Renal pelvis (tissue), 4 donors: Measurements from ENCODE around the gene ARRDC3. TPM values are rescaled to one million over a fixed set of nuclear protein-coding genes. Genes with fewer than 3 reads are reported as not detected.
"Not testable (repeated sequence)": the region's sequence is repeated elsewhere in the genome, so short reads cannot be mapped to it uniquely, and the experiment has no call there.

ENCODE experiments used
- DNase-seq: peaks from one replicate; pipeline ENCODE4 v3.0.0-alpha.2; 2013
- polyA plus RNA-seq, 3 donors: library from polyadenylated mRNA; unstranded; fragments of 120-200 nt; gene quantifications; one replicate each; pipeline ENCODE4 v1.2.1, GENCODE V29; 2013; ENCODE audit not compliant: insufficient read length in 3 of 3

Gene ARRDC3
- polyA plus RNA-seq, 3 donors = 115 to 146 (median 140) TPM

DNA sequence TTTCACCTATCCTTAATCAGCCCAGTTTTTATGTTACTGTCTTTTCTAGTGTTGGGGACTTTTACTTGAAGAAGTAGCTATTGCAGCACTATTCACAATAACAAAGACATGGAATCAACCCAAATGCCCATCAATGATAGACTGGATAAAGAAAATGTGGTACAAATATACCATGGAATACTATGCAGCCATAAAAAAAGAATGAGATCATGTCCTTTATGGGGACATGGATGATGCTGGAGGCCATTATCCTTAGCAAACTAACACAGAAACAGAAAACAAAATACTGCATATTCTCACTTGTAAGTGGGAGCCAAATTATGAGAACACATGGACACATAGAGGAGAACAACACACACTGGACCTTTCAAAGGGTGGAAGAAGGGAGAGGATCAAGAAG is 6.4 kb upstream of the ARRDC3 start:
- not testable (repeated sequence) for DNase-seq

DNA sequence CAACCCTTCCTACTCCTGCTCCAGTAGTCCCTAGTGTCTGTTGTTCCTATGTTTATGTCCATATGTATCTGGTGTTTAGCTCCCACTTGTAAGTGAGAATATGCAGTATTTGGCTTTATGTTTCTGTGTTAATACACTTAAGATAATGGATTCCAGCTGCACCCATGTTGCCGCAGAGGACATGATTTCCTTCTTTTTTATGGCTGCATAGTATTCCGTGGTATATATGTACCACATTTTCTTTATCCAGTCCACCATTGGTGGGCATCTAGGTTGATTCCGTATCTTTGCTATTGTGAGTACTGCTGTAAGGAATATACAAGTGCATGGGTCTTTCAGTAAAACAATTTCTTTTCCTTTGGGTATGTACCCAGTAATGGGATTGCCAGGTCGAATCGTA is 5.2 kb upstream of the ARRDC3 start:
- DNase-seq = no peak

DNA sequence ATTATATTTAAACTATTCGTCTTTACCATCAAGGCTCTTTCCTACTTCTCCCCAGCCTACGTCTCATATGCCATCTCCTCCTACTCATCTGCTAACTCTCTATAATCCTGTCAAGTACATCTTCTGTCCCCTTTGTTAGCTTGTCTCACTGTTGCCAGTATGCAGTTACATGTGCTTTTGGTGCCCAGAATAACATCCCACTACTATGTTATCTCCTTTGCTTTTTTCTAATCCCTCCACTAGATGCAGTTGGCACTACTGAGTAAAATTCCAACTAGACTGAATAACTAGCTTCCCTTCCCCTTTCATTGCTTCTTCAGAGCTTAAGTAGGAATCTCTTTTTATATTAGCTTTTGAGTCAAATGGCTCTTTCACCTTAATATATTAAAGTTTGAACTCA is 3.0 kb upstream of the ARRDC3 start:
- DNase-seq = no peak

DNA sequence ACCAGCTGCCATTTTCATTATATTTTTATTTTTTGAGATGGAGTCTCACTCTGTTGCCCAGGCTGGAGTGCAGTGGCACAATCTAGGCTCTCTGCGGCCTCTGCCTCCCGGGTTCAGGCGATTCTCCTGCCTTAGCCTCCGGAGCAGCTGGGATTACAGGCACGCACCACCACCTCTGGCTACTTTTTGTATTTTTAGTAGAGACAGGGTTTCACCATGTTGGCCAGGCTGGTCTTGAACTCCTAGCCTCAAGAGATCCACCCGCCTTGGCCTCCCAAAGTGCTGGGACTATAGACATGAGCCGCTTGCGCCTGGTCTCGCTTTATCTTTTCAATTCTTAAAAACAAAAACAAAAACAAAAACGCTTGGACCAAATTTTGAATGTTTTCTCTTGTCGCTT is 2.5 kb upstream of the ARRDC3 start:
- DNase-seq = not testable (repeated sequence)

GRCh38 chr5:91384671-91385430 is 1.7 kb upstream of the ARRDC3 start:
- peak; percentile 90 for DNase-seq

GRCh38 chr5:91383956-91384300 is 811 bp upstream of the ARRDC3 start:
- peak; percentile 31 for DNase-seq

- DNase-seq = peak; percentile 52
Observed at GRCh38 chr5:91382530-91383026, 539 bp downstream of the ARRDC3 start.

DNA sequence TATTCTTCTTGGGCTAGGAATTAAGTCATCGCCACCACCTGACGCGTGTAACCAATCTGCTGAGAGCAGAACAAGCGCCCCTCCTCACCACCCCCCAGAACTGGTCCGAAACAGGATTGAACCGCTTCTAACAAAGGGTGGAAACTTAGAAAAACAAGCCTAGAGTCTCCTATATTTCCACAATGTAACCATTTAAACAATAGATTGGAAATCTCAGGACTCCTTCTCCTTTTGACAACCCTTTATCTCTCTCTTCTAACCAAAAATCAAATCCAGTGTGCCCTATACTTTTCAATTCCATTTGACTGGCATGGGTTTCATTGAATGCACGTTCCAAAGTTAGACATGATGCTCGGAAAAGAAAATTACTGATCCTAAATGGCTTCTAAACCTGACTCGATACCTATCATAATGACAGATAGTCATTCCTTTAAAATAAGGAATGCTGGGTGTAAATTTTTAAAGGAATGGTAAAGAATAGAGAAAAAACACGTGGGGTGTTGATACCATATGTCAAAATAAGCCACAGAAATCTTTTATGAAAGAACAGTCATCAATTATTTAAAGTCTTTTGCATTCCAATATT is 1.2 kb downstream of the ARRDC3 start:
- peak; percentile 94 for DNase-seq

- DNase-seq = no peak
Observed at GRCh38 chr5:91381239-91381773, 1.8 kb downstream of the ARRDC3 start.

GRCh38 chr5:91380491-91381238 is 2.5 kb downstream of the ARRDC3 start:
- peak; percentile 98 for DNase-seq

DNA sequence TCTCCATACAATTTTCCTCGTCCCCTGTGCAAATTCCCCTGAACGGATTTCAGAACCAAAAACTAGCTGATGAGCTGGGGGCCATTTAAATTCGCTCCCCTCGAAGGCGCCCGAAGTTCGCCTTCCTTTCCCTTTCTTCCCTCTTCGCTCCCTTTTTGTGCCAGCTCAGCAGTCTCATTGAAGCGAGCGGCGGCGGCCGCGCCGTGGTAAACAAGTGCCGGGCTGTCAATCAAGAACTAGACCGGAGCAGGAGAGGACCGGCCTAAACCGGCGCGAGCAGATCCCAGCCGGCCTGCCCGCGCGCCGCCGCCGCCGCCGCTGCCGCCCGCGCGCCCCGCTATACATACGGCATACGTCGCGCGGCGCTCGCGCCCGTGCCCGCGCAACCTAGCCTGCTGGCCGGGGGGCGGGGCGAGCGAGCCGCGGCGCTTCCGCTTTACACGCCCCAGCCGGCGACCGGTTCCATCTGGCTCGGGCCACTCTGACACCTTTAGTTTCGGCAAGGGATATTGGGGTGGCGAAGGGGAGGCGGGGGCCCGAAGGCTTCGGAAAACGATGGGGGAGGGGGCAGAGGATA is 3.1 kb downstream of the ARRDC3 start:
- DNase-seq = peak; percentile 93

DNA sequence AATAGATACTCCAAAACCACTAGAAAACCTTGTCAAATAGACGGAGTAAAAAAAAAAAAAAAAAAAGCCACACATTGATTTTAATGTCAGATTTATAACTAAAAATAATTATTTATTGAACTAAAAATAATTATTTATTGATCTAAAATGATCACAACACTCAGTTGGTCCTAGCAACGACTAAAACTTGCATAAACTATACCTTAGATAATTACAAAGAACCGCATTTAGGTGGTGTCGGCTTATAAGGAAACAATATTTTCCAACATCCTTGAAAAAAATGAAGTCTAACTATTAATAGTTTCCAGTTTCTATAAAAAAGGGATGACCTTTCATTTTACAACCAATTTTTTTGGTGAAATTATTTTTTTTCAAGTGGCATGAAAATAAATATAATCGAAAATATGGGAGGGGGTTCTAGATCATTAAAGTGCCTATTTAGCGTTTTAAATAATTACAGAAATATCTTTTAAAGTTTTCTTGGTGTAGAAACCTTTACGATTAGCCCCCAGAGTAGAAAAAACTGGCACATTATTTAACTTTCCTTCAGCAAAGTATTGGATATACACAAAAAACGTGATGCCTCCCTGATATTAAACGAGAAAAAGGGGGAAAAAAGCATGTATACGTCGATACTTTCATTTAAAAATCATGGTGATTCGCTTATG is 3.7 kb downstream of the ARRDC3 start:
- peak; percentile 16 for DNase-seq

DNA sequence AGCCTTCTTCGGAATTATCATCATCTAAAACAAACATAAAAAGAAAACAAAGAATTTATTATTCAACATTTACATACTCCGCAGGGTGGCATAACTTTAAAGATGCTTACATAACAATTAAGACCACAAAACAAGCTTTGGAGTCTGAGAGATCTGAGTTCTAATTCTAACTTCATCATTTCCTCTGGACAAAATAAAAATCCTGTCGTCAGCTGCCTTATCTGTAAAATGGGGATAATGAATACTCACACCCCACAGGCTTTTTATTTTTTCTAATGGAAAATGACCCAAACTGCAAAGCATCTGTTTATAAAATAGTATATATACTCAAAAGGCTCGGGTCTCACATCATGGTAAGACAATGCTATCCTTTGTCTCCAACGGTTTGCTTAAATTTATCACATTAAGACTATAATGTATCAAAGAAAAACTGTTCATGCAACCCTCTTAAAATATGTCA is 4.3 kb downstream of the ARRDC3 start:
- peak; percentile 12 for DNase-seq

GRCh38 chr5:91374893-91375520 is 8.1 kb downstream of the ARRDC3 start:
- DNase-seq = no peak

DNA sequence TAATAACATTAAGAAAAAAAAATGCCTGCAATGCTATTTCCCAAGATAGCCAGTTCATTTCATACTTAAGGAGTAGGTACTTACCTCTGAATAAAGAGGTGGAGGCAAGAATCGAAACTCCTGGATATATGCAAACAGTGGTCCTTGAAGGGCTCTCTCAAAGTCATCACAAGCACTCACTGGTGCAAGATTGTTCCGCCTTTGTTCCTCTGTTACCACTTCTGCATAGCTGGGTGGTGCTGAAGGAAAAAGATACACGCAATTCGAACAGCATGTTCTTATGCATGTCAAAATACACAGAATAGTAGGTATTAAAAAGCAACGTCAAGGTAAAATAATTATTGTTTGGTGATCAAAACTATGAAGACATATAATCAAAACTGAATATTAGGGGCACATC is 9.5 kb downstream of the ARRDC3 start:
- DNase-seq = no peak

DNA sequence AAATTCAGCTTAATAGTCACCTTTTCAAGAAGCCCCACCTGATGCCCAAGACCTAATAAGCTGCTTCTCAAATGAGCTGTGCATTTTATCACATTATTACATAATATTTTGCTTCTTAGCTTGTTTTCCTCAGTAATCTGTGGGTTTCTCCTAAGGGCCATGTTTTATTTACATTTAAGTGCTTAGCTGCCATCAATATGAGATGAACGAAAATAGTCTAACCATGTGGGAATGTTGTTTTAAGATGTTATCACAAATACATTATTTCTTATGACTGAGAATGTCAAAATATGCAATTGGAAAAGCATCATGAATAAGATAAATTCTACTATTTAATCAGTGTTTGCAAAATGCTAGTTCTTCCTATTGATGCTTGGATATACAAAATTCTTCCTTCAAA is 10.1 kb downstream of the ARRDC3 start:
- no peak for DNase-seq

DNA sequence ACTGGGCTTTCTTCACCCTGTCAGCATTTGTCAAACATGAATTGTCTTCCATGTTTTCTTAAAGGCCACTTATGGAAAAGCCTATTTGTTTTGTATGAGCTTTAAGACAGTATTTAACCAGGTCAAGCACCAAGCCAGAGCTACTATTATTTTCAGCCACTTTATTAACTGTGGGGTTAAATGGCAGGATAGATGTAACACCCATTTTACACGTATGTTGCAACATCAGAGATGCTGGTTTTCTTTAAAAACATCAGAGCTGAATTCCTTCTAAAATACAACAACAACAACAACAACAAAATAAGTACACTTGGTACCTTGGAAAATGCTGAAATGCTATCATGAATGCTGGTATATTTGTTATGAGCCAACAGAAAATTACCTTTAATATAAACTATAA is 13.6 kb downstream of the ARRDC3 start:
- DNase-seq = no peak

DNA sequence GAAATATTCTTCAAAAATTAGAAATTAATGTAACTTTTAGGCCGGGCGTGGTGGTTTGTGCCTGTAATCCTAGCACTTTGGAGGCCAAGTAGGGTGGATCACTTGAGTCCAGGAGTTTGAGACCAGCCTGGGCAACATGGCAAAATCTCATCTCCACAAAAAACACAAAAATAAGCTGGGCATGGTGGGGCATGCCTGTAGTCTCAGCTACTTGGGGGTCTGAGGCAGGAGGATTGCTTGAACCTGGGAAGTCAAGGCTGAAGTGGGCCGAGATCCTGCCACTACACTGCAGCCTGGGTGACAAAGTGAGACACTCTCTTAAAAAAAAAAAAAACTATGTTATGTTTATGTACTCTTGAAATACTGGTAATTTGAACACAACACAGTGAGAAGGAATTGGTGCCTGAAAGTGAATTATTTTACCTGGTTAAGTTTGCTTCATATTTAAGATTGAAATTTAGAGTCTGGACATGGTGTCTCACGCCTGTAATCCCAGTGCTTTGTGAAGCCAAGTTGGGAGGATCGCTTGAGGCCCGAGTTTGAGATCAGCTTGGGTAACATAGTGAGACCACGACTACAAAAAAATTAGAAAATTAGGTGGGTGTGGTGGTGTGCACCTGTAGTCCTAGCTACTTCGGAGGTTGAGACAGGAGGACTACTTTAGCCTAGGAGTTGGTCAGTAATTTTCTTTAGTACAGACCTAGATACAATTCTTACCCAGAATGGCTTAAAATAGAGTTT is 15.0 kb downstream of the ARRDC3 start:
- DNase-seq = no peak

DNA sequence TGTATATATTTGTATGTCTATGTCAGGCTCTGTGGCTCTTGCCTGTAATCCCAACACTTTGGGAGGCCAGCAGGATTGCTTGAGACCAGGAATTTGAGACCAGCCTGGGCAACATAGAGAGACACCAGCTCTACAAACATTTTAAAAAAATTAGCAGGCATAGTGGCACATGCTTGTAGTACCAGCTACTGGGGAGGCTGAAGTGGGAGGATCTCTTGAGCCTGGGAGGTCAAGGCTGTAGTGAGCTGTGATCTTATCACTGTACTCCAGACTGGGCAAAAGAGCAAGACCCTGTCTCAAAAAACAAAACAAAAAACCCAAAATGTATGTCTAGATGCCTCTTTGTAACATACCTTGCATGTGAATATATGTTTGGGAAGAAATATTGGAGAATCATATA is 15.8 kb downstream of the ARRDC3 start:
- DNase-seq = no peak

GRCh38 chr5:91366551-91366950 is 16.6 kb downstream of the ARRDC3 start:
- no peak for DNase-seq
